KBM-7 (cell line): ENCODE data around the gene H6PD.

Experiments
- DNase-seq: peaks from one replicate; pipeline ENCODE4 v3.0.0-alpha.2; 2015
- in situ Hi-C: fragments of 300-500 bp; cut with MboI; formaldehyde crosslinking; loops from 2 replicates; pipeline ENCODE4 v1.14.3; 2020; ENCODE audit warnings: low sequenced_read_pairs, low pct_unique_long_range_greater_than_20kb, mixed read lengths

The H6PD gene

DNA sequence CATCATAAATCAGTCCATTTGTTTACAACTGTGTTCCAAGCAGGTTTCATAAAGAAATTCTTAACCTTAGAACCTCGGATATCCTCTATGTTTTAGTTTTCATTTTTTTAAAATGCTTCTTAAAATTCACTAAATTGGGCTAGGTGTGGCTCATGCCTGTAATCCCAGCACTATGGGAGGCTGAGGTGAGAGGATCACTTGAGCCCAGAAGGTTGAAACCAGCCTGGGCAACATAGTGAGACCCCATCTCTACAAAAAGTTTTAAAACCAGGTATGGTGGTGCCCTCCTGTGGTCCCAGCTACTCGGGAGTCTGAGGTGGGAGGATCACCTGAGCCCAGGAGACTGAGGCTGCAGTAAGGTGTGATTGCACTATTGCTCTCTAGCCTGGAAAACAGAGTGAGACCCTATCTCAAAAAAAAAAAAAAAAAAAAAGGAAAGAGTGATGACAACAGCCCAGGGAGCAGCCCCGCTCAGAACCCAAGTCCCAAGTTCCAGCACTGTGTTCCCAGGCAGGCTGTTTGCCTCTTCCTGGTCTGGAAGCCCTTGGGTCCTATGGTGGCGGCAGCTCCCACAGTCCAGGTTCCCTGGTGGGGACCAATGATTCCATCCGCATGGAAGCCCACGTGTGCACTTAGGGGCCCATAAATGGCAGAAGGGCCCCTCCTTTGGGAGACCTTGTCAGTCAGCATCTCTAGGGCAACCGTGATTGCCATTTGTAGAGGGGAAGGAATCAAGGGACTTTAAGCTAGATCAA lies 33.4 kb downstream of the H6PD start:
- in situ Hi-C loops: loop anchor here (10.0 kb wide), 1 partner anchor 217 kb away; no protein-coding TSS in a partner anchor
- no peak for DNase-seq

DNA sequence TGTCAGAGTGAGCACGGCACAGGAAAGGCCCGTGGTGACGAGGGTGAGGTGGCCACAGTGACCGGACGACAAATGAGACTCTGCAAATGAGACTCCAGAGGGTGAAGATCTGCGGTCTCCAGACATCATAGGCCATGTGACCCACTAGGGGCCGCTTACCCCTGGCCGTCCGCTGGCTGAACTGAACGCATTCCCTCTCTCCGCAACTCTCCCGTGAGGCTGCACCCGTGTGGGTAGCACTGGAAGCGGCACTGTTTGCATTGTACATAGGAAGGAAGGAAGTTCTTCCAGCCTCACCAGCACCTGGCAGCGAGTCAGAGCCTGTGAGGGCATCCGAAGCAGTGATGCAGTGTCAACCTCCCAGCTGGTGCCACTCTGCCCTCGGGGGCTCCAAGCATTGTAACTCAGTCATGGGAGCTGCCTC lies 34.5 kb downstream of the H6PD start:
- in situ Hi-C loops: loop anchor here (10.0 kb wide), 1 partner anchor 216 kb away; no protein-coding TSS in a partner anchor
- no peak for DNase-seq

GRCh38 chr1:9269721-9270120 lies 35.1 kb downstream of the H6PD start:
- no peak for DNase-seq
- in situ Hi-C loops: loop anchor here (10.0 kb wide), 1 partner anchor 215 kb away; no protein-coding TSS in a partner anchor

DNA sequence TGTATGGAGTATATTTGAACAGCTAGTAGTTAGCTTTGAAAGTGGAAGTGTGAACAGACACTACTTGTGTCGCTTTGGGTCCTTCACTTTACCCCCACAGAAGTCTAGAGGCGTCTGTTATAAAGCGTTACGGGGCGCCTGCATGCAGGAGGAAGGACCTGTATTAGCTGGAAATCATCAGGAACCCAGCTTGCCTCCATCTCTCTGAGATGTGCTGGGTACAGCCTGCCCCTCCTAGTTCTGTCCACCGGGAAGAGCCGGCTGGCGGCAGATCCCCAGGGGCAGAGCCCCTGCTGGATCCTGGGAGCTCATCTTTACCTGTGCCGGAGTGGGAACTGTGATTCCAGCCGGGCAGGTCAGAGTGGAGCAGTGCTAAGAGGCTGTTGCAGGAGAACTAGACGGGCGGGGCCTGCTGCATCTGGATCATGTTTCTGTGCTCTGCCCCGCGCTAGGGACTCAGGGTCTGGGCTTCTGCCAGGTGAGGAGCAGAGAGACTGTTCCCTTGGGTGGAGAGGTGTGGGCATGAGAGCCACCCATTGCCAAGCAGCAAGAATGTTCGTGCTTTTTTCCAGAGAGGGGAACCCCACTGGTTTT lies 35.8 kb downstream of the H6PD start:
- in situ Hi-C loops: no loop called here

GRCh38 chr1:9271283-9271682 lies 36.7 kb downstream of the H6PD start:
- DNase-seq: no peak
- in situ Hi-C loops: no loop called here

More for the DNA sequence above, 35.8 kb downstream of the H6PD start:
- no peak for DNase-seq

DNA sequence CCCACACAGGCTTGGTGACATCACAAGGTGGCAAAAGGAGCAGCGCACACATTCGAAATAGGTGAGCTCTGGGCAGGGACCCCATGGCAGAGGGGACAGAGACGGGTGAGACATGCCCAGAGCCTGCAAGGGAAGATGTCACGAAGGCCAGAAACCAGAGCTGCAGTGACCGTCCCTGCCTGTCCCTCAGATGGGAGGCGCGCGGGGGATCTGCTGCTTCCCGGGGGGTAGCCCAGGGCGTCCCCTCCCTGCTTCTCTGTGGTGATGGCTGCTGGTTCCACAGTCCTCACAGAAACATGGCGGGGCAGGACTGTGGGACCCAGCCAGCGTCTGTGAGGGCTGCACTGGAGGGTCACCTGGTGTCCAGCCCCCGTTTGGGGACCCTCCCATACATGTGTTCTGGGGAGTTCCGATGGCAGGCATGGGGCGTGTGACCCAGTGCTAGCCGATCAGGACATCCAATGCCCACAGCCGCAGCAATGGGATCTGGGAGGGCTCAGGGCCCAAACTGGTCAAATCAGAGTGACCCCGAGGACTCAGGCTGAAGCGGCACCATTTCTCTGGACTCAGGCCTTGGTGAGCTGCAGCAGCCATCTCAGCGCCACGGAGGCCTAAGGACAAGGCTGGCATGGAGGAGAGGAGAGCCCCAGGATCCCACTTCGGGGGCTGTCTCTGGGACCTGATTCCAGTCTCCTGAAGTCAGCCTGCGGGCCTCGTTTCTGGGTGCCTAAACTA lies 37.5 kb downstream of the H6PD start:
- no peak for DNase-seq
- in situ Hi-C loops: no loop called here

- DNase-seq: no peak
- in situ Hi-C loops: no loop called here
These were observed 38.6 kb downstream of the H6PD start for GRCh38 chr1:9273177-9273576.

DNA sequence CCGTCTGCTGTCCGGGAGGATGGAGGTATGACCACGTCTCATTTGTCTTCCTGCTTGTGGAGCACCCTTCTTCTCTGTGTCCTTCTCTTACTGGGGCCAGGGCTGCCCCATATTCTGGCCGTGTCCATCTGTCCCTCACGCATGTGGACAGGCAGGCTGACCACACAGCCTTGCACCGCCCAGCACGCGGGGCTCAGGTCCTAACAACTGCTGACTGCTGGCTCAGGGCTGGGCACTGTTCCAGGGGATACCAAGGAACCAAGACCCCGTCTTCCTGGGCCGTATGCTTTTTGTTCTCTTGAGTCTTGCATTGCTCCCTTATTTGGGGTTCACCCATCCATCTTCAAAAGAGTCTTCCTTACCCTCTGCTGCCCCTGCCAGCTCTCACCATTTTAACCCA lies 40.6 kb downstream of the H6PD start:
- DNase-seq: no peak
- in situ Hi-C loops: no loop called here

DNA sequence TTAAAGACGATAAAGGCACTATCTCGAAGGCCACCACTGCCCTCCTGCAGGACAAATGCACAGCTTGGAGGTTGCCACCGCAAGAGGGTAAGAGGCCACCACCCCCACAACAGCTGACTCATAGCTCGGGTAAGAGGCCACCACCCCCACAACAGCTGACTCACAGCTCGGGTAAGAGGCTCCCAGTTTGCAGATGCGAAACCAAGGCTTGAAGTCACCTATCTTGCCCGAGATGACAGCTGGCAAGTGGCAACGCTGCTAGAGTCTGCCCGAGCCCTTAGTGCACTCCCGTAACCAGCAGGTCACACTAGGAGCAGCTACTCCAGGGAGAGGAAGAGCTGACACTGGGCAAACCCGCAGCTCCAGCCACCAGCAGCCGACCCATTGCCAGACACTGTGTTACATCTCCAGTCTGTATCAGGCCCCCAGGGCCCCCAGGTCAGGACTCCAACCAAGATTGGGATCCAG lies 41.0 kb downstream of the H6PD start:
- in situ Hi-C loops: no loop called here
- peak; percentile 62 for DNase-seq

- in situ Hi-C loops: no loop called here
These were observed 43.5 kb downstream of the H6PD start for GRCh38 chr1:9278116-9278515.

GRCh38 chr1:9278585-9279153 lies 44.1 kb downstream of the H6PD start:
- no peak for DNase-seq
- in situ Hi-C loops: no loop called here

More at GRCh38 chr1:9278116-9278515, 43.5 kb downstream of the H6PD start:
- DNase-seq: no peak

GRCh38 chr1:9279172-9279840 lies 44.7 kb downstream of the H6PD start:
- no peak for DNase-seq
- in situ Hi-C loops: no loop called here

DNA sequence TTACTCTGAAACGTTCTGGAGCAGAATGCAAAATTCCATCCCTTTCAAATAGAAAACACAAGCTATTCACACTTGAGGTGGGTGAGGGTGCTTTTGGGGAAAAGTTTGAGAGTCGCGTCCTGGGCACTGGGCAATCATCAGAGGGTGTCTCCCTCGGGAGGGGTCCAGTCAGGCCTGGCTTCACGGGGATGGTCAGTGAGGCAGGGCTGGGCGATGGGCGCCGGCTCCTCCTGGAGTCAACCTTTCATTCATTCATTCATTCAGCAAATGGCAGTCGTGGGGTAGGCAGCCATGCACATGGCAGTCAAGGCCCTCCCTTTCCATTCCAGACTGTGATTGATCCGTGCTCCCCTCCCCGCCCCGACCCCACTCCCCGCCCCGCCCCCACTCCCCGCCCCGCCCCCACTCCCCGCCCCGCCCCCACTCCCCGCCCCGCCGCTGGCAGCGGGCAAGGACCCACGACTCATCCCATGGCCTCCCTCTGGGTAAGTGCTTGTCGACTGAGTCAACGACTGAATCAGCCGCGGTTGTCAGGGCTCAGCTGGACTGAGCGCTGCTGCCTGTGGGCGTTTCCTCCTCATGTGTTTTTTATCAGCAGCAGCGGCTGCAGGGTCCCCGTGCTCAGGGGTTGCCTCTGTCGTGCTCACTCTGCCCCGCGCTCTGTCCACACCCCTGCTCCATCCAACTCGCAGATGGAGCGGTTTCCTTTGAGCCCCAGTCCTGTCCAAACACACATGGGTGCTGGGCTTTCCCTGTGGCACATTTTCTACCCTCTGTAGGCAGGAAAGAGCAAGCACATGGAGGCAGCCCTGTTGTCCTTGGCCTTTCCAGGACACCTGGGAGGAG lies 45.7 kb downstream of the H6PD start:
- no peak for DNase-seq
- in situ Hi-C loops: loop anchor here (10.0 kb wide), 1 partner anchor 175 kb away; no protein-coding TSS in a partner anchor

DNA sequence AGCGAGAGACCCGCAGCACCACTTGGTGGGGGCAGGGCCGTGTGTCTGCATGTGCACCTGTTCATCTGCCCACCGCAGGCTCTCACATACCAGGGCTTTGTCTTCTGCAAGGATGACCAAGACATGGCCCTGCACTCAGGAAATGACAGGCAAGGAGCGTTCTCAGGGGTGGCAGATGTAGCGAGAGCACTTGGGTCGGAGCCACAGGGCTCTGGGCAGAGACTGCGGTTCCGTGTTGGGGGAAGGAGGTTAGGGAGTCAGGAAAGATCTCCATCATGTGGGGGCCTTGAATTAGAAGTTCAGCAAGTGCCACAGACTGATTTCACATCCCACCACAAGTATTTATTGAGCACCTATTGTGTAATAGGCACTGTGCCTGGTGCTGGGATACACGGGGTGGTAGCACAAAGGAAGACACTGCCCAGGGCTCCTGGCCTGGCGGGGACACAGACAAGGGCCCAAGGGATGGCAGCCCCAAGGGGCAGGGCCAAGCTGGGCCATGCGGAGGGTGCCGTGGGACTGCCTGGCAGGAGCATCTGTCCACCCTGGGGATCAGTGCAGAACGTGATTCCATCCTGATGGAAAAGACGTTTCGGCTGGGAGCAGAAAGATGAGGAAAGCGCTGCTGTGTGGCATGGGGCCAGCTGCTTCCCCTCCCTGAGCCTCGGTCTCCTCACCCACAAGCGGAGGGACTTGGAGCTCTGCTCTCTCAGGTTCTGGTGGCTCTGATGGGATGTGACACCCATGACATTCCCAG lies 46.7 kb downstream of the H6PD start:
- no peak for DNase-seq
- in situ Hi-C loops: loop anchor here (10.0 kb wide), 1 partner anchor 174 kb away; no protein-coding TSS in a partner anchor

DNA sequence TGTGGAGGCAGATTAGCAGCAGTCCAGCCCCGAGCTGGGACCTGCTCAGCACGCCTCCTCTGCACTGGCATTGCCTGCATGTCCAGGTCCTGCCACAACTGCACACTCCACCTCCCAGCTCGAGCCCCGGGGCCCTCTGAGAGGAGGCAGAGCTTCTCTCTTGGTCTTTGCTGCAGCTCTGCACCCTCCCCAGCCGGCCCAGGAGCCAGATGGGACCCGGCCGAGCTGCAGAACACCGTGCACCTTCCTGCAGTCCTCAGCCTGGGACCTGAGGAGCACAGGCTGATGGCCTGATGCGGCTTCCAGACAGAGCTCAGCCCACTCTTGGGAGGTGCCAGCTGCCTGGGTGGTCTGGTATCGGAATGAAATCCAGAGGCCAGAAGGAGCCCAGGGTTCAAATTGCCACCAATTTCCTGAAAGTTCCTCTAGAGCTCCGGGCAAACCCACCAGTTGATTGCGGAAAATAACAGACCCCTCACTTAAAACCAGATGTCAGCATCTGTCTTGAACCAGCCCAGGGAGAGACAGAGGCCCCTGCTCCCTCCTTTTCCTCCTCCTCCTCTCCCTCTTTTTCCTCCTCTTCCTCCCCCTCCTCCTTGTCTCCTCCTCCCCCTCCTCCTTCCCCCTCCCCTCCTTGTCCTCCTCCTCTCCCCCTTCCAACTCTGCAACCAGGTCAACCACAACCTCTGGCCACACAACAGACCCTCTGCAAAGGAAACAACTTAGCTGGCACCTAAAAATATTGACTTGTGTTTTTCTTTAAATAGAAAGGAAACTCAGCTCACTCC lies 47.5 kb downstream of the H6PD start:
- in situ Hi-C loops: loop anchor here (10.0 kb wide), 1 partner anchor 173 kb away; no protein-coding TSS in a partner anchor
- DNase-seq: no peak

DNA sequence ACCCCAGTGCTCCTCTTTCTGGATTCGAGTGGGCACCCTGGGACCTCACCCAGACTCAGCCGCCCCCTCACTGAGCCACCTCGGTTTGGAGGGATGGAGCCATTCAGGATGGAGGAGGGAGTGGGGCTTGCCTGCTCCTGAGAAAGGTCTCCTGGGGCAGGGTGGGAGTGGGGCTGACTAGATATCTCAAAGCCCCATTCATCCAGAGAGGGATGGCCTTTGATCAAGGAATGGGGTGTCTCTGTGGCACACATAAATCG lies 48.1 kb downstream of the H6PD start:
- no peak for DNase-seq
- in situ Hi-C loops: loop anchor here (10.0 kb wide), 1 partner anchor 172 kb away; no protein-coding TSS in a partner anchor

DNA sequence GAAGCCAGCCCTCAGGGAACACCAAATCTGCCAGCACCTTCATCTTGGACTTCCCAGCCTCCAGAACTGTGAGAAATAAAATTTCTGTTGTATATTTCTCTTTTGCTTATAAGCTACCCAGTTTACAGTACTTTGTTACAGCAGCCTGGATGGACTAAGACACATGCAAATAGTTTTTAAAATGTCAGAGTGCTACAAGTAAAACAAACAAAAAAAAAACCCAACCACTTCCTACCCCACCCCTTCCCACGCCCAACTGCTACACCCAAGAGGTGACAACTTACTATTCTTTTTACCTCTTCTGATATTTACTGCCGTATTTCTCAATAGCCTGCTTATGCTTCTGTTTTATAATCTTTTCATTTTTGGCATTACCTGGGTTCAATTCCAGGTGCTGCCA lies 49.5 kb downstream of the H6PD start:
- in situ Hi-C loops: loop anchor here (10.0 kb wide), 1 partner anchor 171 kb away; no protein-coding TSS in a partner anchor
- no peak for DNase-seq
